MV-4-11 (cell line): ENCODE results near the gene ITGAD.

Experiments
- DNase-seq: peaks from one replicate; lab custom pipeline; 2025; lab: John Stamatoyannopoulos, UW

Gene ITGAD

DNA sequence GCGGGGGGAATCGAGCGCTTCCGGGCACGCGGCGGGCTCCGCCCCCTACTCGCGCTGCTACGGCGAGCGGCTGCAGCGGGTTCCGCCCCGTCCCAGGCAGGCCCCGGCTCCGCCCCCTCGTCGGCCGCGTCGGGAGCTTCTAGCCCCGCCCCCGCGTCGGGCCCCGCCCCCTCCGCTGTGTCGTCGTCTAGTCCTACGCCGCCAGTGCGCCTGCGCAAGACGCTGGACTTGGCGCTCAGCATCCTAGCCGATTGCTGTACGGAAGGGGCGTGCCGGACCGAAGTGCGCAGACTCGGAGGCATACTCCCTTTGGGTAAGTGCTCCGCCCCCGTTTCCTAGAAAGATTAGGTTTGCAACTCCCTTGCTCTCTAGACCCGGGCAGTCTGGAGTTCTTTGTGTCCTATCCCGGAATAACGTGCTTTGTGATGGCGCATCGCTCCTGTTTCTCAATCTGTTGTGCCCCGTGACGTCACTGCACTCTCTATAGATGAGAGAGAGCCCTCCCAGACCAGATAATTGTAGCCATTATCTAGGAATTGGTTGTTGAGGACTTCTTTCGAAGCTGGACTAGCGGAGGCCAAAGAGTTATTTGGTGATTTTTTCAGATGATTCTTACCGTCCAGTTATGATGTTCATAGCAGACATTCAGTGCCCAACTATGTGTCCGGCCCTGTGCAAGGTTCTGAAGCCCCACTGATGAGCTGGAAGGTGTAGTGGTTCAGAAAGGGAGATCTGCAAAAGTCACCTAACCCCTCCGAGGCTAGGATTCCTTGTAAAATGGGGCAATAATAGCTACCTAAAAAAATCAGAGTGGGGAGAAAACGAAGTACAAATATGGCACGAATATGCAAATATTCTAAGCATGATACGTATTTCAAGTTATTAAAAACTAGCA is 66.8 kb downstream of the ITGAD start:
- peak; percentile 99 for DNase-seq

- peak; percentile 42 for DNase-seq
Observed at GRCh38 chr16:31460582-31461002, 67.5 kb downstream of the ITGAD start.

DNA sequence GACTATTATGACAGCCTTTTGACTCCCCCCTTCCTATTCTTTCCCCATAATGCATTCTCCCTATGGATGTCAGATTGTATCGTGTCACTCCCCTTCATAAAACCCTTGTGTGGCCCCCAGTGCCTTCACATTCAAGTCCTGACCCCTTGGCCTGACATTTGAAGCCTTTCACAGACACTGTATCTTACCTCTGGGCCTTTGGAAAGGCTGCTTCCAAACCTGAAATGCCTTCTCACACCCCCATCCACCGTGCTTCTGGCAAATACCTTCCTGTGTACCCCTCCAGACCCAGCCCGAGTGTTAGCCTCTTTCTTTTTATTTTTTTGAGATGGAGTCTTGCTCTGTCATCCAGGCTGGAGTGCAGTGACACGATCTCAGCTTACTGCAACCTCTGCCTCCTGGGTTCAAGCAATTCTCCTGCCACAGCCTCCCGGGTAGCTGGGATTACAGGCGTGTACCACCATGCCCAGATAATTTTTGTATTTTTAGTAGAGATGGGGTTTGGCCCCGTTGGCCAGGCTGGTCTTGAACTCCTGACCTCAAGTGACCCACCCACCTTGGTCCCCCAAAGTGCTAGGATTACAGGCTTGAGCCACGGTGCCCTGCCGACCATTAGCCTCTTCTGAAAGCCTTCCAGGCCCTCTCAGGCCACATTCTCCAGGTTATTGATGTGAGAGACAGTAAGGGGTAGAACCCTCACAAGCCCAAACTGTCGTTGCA is 68.2 kb downstream of the ITGAD start:
- no peak for DNase-seq

- DNase-seq = no peak
Observed at GRCh38 chr16:31461921-31462804, 69.0 kb downstream of the ITGAD start.

DNA sequence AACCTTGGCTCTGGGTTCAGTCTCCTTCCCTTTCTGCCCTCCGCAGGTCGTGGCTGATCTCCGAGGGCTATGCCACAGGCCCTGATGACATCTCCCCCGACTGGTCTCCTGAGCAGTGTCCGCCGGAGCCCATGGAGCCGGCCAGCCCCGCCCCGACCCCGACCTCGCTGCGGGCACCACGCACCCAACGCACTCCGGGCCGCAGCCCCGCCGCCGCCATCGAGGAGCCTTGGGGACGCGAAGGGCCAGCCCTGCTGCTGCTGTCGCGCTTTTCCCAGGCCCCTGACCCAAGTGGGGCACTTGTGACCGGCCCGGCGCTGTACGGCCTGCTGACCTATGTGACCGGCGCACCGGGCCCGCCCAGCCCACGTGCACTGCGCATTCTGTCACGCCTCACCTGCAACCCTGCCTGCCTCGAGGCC is 71.2 kb downstream of the ITGAD start:
- no peak for DNase-seq

DNA sequence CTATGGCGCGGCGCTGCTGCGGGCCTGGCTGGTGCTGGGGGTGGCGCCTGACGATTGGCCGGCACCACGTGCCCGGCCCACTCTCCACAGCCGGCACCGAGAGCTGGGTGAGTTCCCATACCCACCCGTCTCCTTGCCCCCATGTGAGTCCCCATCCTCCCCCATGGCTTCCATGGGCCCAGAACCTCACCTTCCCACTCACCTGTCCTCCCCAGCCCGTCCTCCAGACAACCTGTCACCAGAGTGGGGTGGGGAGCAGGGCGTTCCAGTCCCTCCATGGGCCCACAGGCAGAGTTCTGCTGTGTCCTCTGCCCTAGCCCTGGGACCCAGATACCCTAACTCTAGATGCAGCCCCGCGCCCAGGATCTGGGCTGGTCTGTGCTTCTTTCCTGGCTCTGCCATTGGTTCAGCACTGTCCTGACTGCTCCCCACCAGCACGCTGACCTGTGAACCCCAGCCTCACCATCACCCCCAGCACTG is 71.7 kb downstream of the ITGAD start:
- no peak for DNase-seq

DNA sequence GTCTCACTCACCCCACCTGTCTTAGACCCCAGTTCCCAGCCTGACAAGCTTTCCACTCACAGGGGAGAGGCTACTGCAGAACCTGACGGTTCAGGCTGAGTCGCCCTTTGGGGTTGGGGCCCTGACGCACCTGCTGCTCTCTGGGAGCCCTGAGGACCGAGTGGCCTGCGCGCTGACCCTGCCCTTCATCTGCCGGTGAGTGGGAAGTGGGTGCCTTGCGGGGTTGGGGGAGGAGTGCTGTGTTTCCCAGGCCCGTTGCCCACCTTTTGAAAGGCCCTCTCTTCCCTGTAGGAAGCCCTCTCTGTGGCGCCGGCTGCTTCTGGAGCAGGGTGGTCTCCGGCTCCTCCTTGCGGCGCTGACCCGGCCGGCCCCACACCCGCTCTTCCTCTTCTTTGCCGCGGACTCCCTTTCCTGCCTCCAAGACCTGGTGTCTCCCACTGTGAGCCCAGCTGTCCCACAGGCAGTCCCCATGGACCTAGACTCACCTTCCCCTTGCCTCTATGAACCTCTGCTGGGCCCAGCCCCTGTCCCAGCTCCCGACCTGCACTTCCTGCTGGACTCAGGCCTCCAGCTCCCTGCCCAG is 72.7 kb downstream of the ITGAD start:
- DNase-seq = no peak

DNA sequence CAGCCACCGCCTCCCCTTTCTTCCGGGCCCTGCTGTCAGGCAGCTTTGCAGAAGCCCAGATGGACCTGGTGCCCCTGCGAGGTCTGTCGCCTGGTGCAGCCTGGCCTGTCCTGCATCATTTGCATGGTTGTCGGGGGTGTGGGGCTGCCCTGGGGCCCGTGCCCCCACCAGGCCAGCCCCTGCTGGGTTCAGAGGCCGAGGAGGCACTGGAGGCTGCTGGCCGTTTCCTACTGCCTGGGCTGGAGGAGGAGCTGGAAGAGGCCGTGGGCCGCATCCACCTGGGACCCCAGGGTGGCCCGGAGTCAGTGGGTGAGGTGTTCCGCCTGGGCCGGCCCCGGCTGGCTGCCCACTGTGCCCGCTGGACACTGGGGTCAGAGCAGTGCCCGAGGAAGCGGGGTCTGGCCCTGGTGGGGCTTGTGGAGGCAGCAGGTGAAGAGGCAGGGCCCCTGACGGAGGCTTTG is 73.3 kb downstream of the ITGAD start:
- no peak for DNase-seq

DNA sequence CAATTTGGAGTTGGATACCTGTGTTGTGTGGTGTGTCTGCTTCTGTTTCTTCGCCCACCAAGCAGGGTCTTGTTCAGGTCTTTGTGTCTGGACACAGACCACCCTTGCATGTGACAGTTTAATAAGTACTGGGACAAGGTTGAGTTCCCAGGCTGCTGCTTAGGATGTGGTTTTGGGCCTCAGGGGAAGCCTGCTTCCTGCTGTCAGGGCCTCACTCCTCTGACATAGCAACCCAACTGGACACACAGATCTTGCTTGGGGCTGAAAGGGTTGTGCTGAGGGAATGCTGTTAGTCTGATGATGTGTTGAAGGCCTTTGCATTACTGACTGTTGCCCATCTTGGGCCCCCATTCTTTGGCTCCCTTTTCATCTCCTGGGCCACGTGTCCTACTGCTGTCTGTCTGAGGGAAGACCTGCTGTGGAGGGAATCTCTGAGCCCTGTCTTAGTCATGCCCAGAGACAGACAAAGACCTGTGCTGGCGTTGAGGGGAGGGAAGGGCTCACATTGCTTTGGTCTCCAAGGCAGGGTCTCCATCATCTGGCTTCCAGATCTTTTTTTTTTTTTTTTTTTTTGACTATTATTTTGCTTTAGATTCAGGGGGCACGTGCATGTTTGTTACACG is 74.1 kb downstream of the ITGAD start:
- DNase-seq = peak; percentile 40

GRCh38 chr16:31467858-31468257 is 74.7 kb downstream of the ITGAD start:
- DNase-seq = no peak

DNA sequence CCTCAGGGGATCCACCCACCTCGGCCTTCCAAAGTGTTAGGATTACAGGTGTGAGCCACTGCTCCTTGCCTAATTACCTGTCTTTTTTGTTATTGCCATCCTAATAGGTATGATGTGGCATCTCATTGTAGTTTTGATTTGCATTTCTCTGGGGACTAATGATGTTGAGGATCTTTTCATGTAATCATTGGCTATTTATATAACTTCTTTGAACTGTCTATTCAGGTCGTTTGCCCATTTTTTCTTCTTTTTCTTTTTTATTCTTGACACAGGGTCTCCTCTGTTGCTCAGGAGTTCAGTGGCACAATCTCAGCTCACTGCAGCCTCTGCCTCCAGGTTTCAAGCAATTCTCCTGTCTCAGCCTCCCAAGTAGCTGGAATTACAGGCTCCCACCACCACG is 77.5 kb downstream of the ITGAD start:
- no peak for DNase-seq

GRCh38 chr16:31471241-31471874 is 78.2 kb downstream of the ITGAD start:
- DNase-seq = no peak

- DNase-seq = no peak
Observed at GRCh38 chr16:31471875-31472708, 79.0 kb downstream of the ITGAD start, which contains the start of gene TGFB1I1. TGFB1I1 (plus strand) TSS chr16:31472152; CDS start chr16:31472189, 37 bp downstream.

DNA sequence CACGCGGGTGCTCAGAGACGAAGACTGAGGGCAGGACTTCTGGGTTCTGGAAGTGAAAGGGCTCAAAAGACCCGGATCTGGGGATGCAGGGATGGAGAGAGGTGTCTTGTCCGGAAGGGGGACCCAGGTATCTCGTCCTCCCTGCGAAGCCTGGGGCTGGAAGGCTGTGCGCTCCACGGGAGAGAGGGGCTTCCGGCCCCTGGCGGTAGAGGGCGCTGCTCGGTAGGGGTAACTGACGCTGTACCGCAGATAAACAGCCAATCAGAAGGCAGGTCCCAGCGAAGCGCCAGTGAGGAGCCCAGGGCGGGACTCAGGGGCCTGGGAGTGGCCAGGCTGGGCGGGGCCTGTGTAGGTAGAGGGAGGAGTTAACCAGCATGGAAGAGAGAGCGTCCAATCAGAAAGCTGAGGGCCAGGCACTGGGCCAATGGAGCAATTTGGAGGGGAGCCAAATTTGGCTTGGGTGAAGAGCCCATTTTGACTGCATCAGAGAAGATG is 79.6 kb downstream of the ITGAD start:
- DNase-seq = peak; percentile 16

- DNase-seq = no peak
Observed at GRCh38 chr16:31473264-31473984, 80.3 kb downstream of the ITGAD start.

GRCh38 chr16:31474173-31474714 is 81.1 kb downstream of the ITGAD start:
- no peak for DNase-seq

DNA sequence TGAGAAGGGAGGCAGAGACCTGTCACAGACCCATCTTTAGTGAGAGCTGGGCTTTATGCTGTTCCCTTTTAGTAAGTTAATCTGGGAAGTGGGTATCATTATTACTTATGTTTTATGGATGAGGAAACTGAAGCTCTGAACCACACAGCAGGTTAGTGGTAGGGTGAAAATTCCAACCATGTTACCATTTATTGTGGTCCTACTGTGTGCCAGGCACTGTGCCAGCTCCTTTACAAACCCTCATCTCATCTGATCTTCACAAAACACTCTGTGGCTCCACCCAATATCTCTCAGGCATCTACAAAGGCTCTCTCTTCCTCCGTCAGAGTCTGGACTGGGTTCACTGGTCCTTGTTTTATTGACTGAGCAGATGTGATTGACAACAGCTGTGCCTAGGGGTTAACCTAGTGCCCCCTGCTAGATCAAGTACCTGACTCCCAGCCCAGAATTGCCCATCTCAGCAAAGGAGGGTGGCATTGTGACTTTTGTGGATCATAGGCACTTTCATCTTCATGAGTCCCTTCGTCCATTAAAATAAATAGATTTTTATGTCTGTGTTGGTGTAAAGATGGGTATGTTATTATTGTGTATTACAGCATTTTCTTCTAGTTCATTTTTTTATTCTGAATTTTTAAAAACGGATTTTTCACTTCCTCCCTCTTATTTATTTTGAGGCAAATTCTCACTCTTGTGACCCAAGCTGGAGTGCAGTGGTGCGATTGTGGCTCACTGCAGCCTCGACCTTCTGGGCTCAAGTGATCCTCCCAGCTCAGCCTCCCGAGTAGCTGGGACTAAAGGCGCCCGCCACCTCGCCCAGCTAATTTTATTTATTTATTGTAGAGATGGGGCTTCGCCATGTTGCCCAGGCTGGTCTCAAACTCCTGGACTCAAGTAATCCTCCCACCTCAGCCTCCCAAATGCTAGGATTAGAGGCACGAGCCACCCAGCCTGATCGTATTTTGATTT is 81.9 kb downstream of the ITGAD start:
- no peak for DNase-seq
